Caco-2 (cell line): ENCODE data around the gene TAL2. TPM values are rescaled to one million over a fixed set of nuclear protein-coding genes. Genes with fewer than 3 reads are reported as not detected.

Experiments
- BruUV-seq: library from RNA; stranded (reverse); fragments of 400-500 nt; replicated peaks from 2 replicates; lab custom pipeline; 2021; lab: Mats Ljungman, UMichigan
- CTCF ChIA-PET: fragments of 300-600 bp; sonication (Branson Sonifier 250); formaldehyde crosslinking; loops from one replicate; lab custom pipeline; 2022; ENCODE audit warnings: antibody characterized with exemption; lab: Charles Lee
- POLR2A ChIA-PET: fragments of 300-600 bp; sonication (Branson Sonifier 250); formaldehyde crosslinking; loops from one replicate; lab custom pipeline; 2022; ENCODE audit warnings: antibody characterized with exemption; lab: Charles Lee
- DNase-seq, 2 experiments: peaks; one replicate each; pipeline versions ENCODE4 v3.0.0 to v3.0.0-alpha.2; 2020 to 2022
- H3K27me3 ChIP-seq: replicated peaks from 2 replicates; pipeline ENCODE4 v1.6.0; 2011; ENCODE audit warnings: low read length; ENCODE audit not compliant: control insufficient read depth, insufficient read depth
- H3K36me3 ChIP-seq: 2 replicates; pipeline ENCODE4 v1.5.1; 2011; ENCODE audit warnings: low read length; ENCODE audit not compliant: control insufficient read depth, insufficient read depth
- H3K4me1 ChIP-seq: fragments of 250-450 bp; sonication (Bioruptor Pico); 2 replicates; pipeline ENCODE4 v1.5.1; 2020; ENCODE audit warnings: mild to moderate bottlenecking
- H3K4me3 ChIP-seq: 2 replicates; pipeline ENCODE4 v1.5.1; 2011; ENCODE audit warnings: low read depth, mild to moderate bottlenecking, control low read depth, low read length
- H3K9me3 ChIP-seq: fragments of 250-450 bp; sonication (Bioruptor Pico); 2 replicates; pipeline ENCODE4 v1.5.1; 2020; ENCODE audit warnings: mild to moderate bottlenecking, moderate library complexity
- H3K27ac Mint-ChIP-seq: one replicate; pipeline ENCODE4 v1.8.0; 2022; ENCODE audit warnings: mixed read lengths; ENCODE audit not compliant: unreplicated experiment
- H3K27me3 Mint-ChIP-seq: one replicate; pipeline ENCODE4 v1.8.0; 2022; ENCODE audit warnings: mixed read lengths; ENCODE audit not compliant: insufficient read depth, unreplicated experiment
- H3K36me3 Mint-ChIP-seq: one replicate; pipeline ENCODE4 v1.8.0; 2022; ENCODE audit warnings: mild to moderate bottlenecking, mixed read lengths; ENCODE audit not compliant: insufficient read depth, unreplicated experiment
- H3K4me1 Mint-ChIP-seq: one replicate; pipeline ENCODE4 v1.8.0; 2022; ENCODE audit warnings: low read depth, mixed read lengths; ENCODE audit not compliant: unreplicated experiment
- H3K4me3 Mint-ChIP-seq: one replicate; pipeline ENCODE4 v1.8.0; 2022; ENCODE audit warnings: mild to moderate bottlenecking, moderate library complexity, mixed read lengths; ENCODE audit not compliant: unreplicated experiment
- H3K9me3 Mint-ChIP-seq: one replicate; pipeline ENCODE4 v1.8.0; 2022; ENCODE audit warnings: mixed read lengths; ENCODE audit not compliant: unreplicated experiment
- CTCF ChIP-seq, 2 experiments: fragments of 200-600 bp in 1 of 2; IDR thresholded peaks; 1 replicate in 1 of 2; 2 replicates in 1 of 2; pipeline versions ENCODE4 v1.5.1 to v1.8.0; 2011 to 2022; ENCODE audit warnings: antibody characterized with exemption in 1 of 2, control low read depth in 1 of 2, inconsistent platforms in 1 of 2, low read depth in 1 of 2, low read length in 1 of 2, mild to moderate bottlenecking in 1 of 2, moderate library complexity in 1 of 2; ENCODE audit not compliant: insufficient read depth in 1 of 2, severe bottlenecking in 1 of 2, unreplicated experiment in 1 of 2
- intact Hi-C: fragments of 100-400 bp; cut with micrococcal nuclease; formaldehyde crosslinking; loops from one replicate; pipeline ENCODE4 v1.10.0; 2022; ENCODE audit not compliant: unreplicated experiment
- total RNA-seq: library from RNA; stranded (reverse); gene quantifications from 2 replicates; pipeline ENCODE4 v1.2.3, GENCODE V29; 2022

The TAL2 gene
- total RNA-seq, 1 experiment from 2014 or later, result 1.00 TPM

- intact Hi-C loops, result loop anchor here (1.0 kb wide), 3 partner anchors 34 to 62 kb away; partner anchors contain the start of gene TMEM38B
- POLR2A ChIA-PET, result no interaction called here
- CTCF ChIA-PET, result interaction anchor here (1.4 to 1.5 kb wide), 2 partner anchors 38 to 62 kb away, joined by 6 to 7 read pairs; partner anchors contain the start of gene TMEM38B
- Mint-ChIP-seq H3K9me3 (no peaks in the 10 kb centered on the region), H3K27me3 (no peaks in the 10 kb centered on the region), H3K4me3 (peak overlapping the region; percentile 82), H3K4me1 (peaks cover 7% of the 10 kb centered on the region), H3K36me3 (no peaks in the 10 kb centered on the region), H3K27ac (peak overlapping the region; percentile 34)
- Histone ChIP-seq H3K27me3 (no peaks in the 10 kb centered on the region), H3K4me1 (no peaks in the 10 kb centered on the region), H3K4me3 (peak overlapping the region; percentile 94), H3K36me3 (no peaks in the 10 kb centered on the region), H3K9me3 (no peaks in the 10 kb centered on the region)
- TF ChIP-seq CTCF (IDR thresholded peaks at IDR 0.05; ENCODE audit: insufficient read depth in 1 of 2, low read depth in 1 of 2, low read length in 1 of 2, severe bottlenecking in 1 of 2, unreplicated experiment in 1 of 2), result peak; percentile 4 to 22
- BruUV-seq, result TSS peak; percentile 54
- peak; percentile 50 to 74 for DNase-seq
These were observed 5.9 kb upstream of the TAL2 start for GRCh38 chr9:105656131-105656921.

- peaks cover 7% of the 10 kb centered on the region for H3K4me1 Mint-ChIP-seq
- Histone ChIP-seq H3K4me3 (no peak overlapping the region), H3K9me3 (no peaks in the 10 kb centered on the region), H3K36me3 (no peaks in the 10 kb centered on the region), H3K27me3 (no peaks in the 10 kb centered on the region), H3K4me1 (no peaks in the 10 kb centered on the region)
- H3K27ac Mint-ChIP-seq, result no peak overlapping the region
- ChIA-PET CTCF (no interaction called here), POLR2A (interaction anchor here (0.7 kb wide), 1 partner anchor 10 kb away, joined by 3 read pairs; no protein-coding TSS in a partner anchor)
- no peak overlapping the region for H3K4me3 Mint-ChIP-seq
- no peaks in the 10 kb centered on the region for H3K9me3 Mint-ChIP-seq
- no peak for TF ChIP-seq CTCF (IDR thresholded peaks at IDR 0.05; ENCODE audit: insufficient read depth in 1 of 2, low read depth in 1 of 2, low read length in 1 of 2, severe bottlenecking in 1 of 2, unreplicated experiment in 1 of 2)
- no peak for DNase-seq
- H3K27me3 Mint-ChIP-seq, result no peaks in the 10 kb centered on the region
- BruUV-seq, result no TSS peak
- intact Hi-C loops, result no loop called here
- H3K36me3 Mint-ChIP-seq, result no peaks in the 10 kb centered on the region
These were observed 3.9 kb upstream of the TAL2 start for GRCh38 chr9:105658351-105658750.

- H3K9me3 ChIP-seq, result no peaks in the 10 kb centered on the region
- intact Hi-C loops, result no loop called here
- ChIA-PET CTCF (no interaction called here), POLR2A (no interaction called here)
- H3K4me1 ChIP-seq, result no peaks in the 10 kb centered on the region
- no peaks in the 10 kb centered on the region for H3K27me3 ChIP-seq
- no peak for DNase-seq
- no peaks in the 10 kb centered on the region for H3K36me3 ChIP-seq
- H3K4me3 Mint-ChIP-seq, result no peak overlapping the region
- H3K36me3 Mint-ChIP-seq, result no peaks in the 10 kb centered on the region
- H3K9me3 Mint-ChIP-seq, result no peaks in the 10 kb centered on the region
- BruUV-seq, result no TSS peak
- no peak for TF ChIP-seq CTCF (IDR thresholded peaks at IDR 0.05; ENCODE audit: insufficient read depth in 1 of 2, low read depth in 1 of 2, low read length in 1 of 2, severe bottlenecking in 1 of 2, unreplicated experiment in 1 of 2)
- H3K4me1 Mint-ChIP-seq, result peaks cover 13% of the 10 kb centered on the region
- no peaks in the 10 kb centered on the region for H3K27me3 Mint-ChIP-seq
- no peak overlapping the region for H3K4me3 ChIP-seq
- H3K27ac Mint-ChIP-seq, result no peak overlapping the region
These were observed 1.2 kb upstream of the TAL2 start for GRCh38 chr9:105661011-105661410.
